ENCODE data around the gene SBNO2.

SBNO2 gene

GRCh38 chr19:1085053-1085658 lies 88.9 kb downstream of the SBNO2 start:
- no peak for DNase-seq

- no peak for DNase-seq
Measured at GRCh38 chr19:1084024-1084868, 89.8 kb downstream of the SBNO2 start.

- no peak for DNase-seq
Measured at GRCh38 chr19:1082928-1083816, 90.9 kb downstream of the SBNO2 start.

GRCh38 chr19:1082165-1082927 lies 91.7 kb downstream of the SBNO2 start:
- peak; percentile 75 for DNase-seq

- DNase-seq: no peak
Measured at GRCh38 chr19:1081301-1082164, 92.5 kb downstream of the SBNO2 start.

- DNase-seq: no peak
Measured at GRCh38 chr19:1080360-1081161, 93.5 kb downstream of the SBNO2 start.

- DNase-seq: peak; percentile 69
Measured at GRCh38 chr19:1079566-1080111, 94.4 kb downstream of the SBNO2 start.

- no peak for DNase-seq
Measured at GRCh38 chr19:1076951-1077350, 97.1 kb downstream of the SBNO2 start.

GRCh38 chr19:1076046-1076386 lies 98.1 kb downstream of the SBNO2 start:
- no peak for DNase-seq

GRCh38 chr19:1074544-1075283 lies 99.4 kb downstream of the SBNO2 start:
- DNase-seq: peak; percentile 78

- DNase-seq: no peak
Measured at GRCh38 chr19:1073956-1074517, 100.0 kb downstream of the SBNO2 start.

GRCh38 chr19:1073063-1073955 lies 100.8 kb downstream of the SBNO2 start:
- DNase-seq: no peak

- DNase-seq: no peak
Measured at GRCh38 chr19:1072371-1073015, 101.6 kb downstream of the SBNO2 start.

GRCh38 chr19:1070931-1071791 lies 102.9 kb downstream of the SBNO2 start:
- no peak for DNase-seq

GRCh38 chr19:1070576-1070930 lies 103.5 kb downstream of the SBNO2 start:
- DNase-seq: no peak

- no peak for DNase-seq
Measured at GRCh38 chr19:1069009-1069779, 104.9 kb downstream of the SBNO2 start.
